ENCODE results near the gene KRT4.

The KRT4 gene

GRCh38 chr12:52821826-52822660, 8.1 kb upstream of the KRT4 start:
- DNase-seq (ENCODE audit: low spot score), result no peak

GRCh38 chr12:52821071-52821730, 7.3 kb upstream of the KRT4 start:
- no peak for DNase-seq (ENCODE audit: low spot score)

GRCh38 chr12:52820521-52820920, 6.6 kb upstream of the KRT4 start:
- DNase-seq (ENCODE audit: low spot score), result no peak

GRCh38 chr12:52819731-52820510, 6.0 kb upstream of the KRT4 start:
- no peak for DNase-seq (ENCODE audit: low spot score)

- no peak for DNase-seq (ENCODE audit: low spot score)
Observed at GRCh38 chr12:52818887-52819420, 5.0 kb upstream of the KRT4 start.

DNA sequence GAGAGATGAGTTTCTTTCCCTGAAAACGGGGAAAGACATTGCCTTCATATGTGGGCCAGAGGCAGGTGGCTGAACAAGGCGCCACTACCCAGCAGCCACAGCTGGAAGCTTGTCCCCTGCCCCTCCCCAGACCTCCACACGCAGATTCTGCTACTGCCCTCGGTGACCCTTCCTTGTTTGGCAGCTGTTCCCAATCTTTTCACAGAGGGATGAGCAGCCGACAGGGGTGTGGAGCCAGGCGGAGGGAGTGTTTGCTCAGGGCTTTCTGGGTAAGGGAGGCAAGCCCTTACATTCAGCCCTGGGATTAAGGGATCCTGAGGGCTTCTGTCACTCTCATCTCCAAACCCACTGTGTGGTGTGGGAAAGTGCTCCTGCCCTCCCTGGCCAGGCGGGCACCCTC, 4.5 kb upstream of the KRT4 start:
- no peak for DNase-seq (ENCODE audit: low spot score)

DNA sequence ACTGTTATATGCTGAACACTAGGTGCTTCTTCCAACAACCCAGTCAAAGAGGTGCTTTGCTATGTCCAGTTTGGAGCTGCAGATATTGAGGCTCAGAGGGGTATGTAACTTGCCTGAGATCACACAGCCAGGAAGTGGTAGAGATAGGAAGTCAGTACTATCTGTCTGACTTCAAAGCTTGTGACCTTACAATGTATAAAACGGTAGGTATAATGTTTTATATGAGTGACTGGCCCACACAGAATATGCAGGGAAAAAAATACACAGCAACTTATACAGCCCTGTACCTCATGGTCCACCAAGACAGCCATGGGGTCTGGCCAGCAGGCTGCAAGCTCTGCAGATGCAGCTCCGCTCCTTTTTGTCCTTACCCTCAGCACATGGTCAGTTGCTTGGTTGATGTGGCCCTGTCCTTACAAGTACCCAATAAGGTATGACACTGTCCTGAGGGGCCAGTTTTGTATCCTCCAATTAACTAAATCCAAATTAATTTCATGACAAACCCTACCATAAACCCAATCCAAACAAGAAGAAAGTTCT, 3.9 kb upstream of the KRT4 start:
- DNase-seq (ENCODE audit: low spot score), result no peak

- DNase-seq (ENCODE audit: low spot score), result no peak
Observed at GRCh38 chr12:52817003-52817698, 3.2 kb upstream of the KRT4 start.

- no peak for DNase-seq (ENCODE audit: low spot score)
Observed at GRCh38 chr12:52815676-52816588, 2.0 kb upstream of the KRT4 start.

GRCh38 chr12:52815161-52815560, 1.2 kb upstream of the KRT4 start:
- DNase-seq (ENCODE audit: low spot score), result no peak

DNA sequence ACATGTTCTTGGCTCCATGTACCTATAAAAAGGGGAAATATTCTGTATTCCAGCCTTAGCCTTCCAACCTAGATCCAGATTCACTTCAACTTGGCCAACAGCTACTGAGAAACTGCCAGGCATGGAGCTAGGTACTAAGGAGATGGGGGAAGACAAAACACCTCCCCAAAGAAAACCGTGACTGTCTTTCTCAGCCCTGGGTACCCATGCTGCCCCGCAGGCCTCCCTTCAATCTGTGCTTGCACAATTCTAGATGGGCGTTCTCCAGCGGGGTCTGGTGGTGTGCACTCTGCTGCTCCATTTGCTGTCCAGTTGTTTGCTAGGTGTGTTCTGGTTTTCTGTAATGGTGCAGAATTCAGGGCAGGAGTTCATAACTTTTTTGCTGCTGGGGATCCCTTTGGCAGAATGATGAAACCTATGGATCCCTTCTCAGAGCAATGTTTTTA, 817 bp upstream of the KRT4 start:
- no peak for DNase-seq (ENCODE audit: low spot score)

DNA sequence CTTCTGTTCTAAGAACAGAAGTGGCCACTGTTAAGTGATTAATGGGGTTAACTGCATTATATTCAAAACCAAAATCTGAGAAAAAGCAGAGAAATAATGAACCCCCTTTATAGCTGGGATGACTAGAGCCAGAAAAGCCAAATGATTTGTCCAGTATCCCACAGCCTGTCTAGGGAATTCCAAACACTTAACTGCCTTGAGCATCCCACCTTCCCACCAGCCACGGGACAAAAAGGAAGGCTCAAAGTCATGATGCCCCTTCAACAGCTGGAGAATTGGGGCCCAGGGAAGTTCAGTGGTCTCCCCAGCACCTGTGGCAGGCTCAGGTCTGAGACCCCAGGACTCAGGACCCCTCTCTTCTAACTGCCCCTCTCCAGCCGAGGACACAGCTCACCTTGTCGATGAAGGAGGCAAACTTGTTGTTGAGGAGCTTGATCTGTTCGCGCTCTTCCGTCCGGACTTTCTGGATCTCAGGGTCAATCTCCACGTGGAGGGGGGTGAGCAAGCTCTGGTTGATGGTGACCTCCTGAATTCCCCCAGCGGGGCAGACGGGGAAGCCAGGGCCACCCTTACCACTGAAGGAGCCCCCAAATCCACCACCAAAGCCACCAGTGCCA, 605 bp downstream of the KRT4 start:
- DNase-seq (ENCODE audit: low spot score), result no peak

DNA sequence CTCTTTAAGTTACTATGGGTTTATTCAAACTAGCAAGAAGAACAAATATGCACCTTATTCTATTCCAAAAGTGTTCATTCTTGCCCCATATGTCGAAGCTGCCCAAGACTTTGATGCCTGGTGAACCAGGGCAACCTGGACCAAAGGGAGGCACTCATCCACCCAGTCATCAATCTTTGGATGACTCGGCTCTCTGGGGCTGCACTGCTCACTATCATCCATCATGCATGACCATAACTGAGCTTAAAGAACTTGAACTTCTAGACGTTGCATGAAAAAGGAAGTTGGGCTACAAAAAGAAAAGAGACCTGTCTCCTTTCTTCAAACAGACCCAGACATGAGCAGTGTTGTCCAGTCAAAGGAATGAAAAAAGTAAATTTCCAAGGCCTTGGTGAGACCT, 1.2 kb downstream of the KRT4 start:
- no peak for DNase-seq (ENCODE audit: low spot score)

GRCh38 chr12:52812073-52812400, 1.9 kb downstream of the KRT4 start:
- no peak for DNase-seq (ENCODE audit: low spot score)

DNA sequence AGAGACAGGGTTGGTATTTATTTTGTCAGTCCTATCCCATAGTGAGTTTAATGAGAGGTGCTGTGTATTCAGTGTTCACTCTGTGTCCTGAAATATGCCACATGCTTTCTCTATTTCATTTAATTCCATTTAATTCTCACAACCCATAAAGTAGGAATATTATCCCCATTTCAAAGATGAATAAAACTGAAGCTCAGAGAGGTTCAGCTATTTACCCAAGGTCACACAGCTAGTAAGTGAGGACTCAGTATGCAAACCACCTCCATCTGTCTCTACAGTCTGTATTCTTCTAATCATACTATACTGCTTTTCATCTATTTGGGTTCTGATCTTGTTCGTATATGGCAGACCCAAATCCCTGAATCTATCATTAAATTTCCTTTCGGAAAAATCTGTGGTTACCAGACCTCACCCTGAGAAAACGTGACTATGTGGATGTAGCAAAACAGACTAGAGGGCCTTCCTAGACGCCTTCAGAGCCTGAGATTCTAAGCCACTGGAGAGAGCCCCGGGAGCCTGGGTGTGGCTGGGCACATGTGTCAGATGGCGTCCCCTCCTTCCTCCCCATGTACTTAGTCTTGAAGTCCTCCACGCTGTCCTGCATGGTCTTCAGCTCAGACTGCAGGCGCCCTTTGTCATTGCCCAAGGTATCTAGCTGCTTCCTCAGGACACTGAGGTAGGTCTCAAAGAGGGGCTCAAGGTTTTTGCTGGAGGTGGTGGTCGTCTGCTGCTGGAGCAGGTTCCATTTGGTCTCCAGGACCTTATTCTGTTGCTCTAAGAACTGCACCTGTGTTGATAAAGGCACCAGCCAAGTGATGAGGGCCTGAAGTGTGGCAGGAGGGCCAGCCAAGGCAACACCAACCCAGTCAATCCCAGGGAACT, 2.5 kb downstream of the KRT4 start:
- no peak for DNase-seq (ENCODE audit: low spot score)

DNA sequence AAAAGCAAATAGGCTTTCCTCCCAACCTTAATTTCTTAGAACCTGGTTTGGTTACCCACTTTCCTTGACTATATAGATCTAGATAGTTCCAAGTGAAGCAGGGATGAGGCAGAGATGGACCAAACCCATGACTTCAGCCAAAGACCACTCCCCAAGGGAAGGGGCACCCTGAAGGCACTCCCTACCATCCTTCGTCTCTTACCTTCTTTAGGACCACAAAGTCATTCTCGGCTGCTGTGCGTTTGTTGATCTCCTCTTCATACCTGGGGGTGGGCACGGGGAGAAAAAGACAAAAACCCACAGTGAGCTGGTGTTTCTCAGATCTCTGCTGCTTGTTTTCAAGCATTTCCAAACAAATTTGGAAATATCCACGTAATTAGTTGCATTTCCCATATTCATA, 3.4 kb downstream of the KRT4 start:
- no peak for DNase-seq (ENCODE audit: low spot score)

GRCh38 chr12:52809166-52809565, 4.8 kb downstream of the KRT4 start:
- no peak for DNase-seq (ENCODE audit: low spot score)

DNA sequence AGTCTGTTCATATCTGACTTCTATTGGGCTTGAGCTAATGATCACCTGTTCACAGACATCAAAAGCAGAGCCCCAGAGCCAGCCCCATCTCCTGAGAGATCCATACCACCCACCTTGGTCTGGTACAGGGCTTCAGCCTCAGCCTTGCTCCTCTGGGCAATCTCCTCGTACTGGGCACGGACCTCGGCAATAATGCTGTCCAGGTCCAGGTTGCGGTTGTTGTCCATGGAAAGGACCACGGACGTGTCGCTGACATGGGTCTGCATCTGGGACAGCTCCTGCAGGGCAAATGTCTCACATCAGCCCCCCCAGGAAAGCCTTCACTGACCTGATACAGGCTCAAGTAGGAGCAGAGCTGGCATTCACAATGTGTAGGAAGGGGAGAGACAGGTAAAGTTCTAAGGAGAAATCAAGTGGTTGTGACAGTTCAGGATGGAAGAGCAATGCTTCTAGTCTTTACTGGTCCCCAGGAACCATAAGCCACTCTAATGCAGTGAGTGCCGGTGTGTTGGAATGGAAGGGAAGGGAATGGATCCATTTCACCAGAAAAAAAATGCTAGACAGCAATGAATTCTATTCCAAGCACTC, 5.2 kb downstream of the KRT4 start:
- no peak for DNase-seq (ENCODE audit: low spot score)

Measured in putamen (tissue), 1 donor.